Astrocyte (in vitro differentiated cells and primary cell): Measurements from ENCODE around the gene SVBP.

Experiments
- EZH2 ChIP-seq: IDR thresholded peaks from 2 replicates; pipeline ENCODE4 v1.6.1; 2012; ENCODE audit warnings: mild to moderate bottlenecking, low read length, inconsistent platforms; ENCODE audit not compliant: insufficient read depth
- TF ChIP-seq, protein P1 (sequence below): IDR thresholded peaks from 2 replicates; pipeline ENCODE4 v1.5.1; 2011; ENCODE audit warnings: low read depth, mild to moderate bottlenecking, inconsistent platforms, low read length, moderate library complexity; ENCODE audit not compliant: insufficient read depth

- TF ChIP-seq, protein P1, sequence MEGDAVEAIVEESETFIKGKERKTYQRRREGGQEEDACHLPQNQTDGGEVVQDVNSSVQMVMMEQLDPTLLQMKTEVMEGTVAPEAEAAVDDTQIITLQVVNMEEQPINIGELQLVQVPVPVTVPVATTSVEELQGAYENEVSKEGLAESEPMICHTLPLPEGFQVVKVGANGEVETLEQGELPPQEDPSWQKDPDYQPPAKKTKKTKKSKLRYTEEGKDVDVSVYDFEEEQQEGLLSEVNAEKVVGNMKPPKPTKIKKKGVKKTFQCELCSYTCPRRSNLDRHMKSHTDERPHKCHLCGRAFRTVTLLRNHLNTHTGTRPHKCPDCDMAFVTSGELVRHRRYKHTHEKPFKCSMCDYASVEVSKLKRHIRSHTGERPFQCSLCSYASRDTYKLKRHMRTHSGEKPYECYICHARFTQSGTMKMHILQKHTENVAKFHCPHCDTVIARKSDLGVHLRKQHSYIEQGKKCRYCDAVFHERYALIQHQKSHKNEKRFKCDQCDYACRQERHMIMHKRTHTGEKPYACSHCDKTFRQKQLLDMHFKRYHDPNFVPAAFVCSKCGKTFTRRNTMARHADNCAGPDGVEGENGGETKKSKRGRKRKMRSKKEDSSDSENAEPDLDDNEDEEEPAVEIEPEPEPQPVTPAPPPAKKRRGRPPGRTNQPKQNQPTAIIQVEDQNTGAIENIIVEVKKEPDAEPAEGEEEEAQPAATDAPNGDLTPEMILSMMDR: no peak
- no peak for TF ChIP-seq EZH2
These were observed 32.7 kb upstream of the SVBP start for GRCh38 chr1:42849944-42850343.
